Right lobe of liver (tissue), 6 donors: ENCODE results near the gene NUCKS1. TPM values are rescaled to one million over a fixed set of nuclear protein-coding genes. Genes with fewer than 3 reads are reported as not detected.
A peak's percentile ranks its signal among the peaks of the same experiment; 100 is the strongest.

ENCODE experiments used
- ATAC-seq, 4 donors: fragments of 200-7000 bp; cut with Tn5 transposase; one replicate each; pipeline ENCODE4 v1.9.1; 2020; ENCODE audit warnings: mild to moderate bottlenecking in 4 of 4, moderate library complexity in 4 of 4
- DNase-seq, 3 donors: peaks; one replicate each; pipeline ENCODE4 v3.0.0-alpha.2; 2020
- H3K27ac ChIP-seq, 3 donors: fragments of 200-600 bp; one replicate each; pipeline ENCODE4 v1.8.0; 2022
- H3K27me3 ChIP-seq, 2 donors: fragments of 200-600 bp; one replicate each; pipeline ENCODE4 v1.8.0; 2022
- H3K36me3 ChIP-seq, 4 donors: fragments of 200-600 bp; sonication (generic) in 1 of 4; one replicate each; pipeline versions ENCODE4 v1.5.1 to v1.8.0; 2017 to 2022; ENCODE audit warnings: control low read depth in 1 of 4
- H3K4me1 ChIP-seq, 4 donors: fragments of 200-600 bp; sonication (generic) in 1 of 4; one replicate each; pipeline versions ENCODE4 v1.5.1 to v1.8.0; 2017 to 2022; ENCODE audit warnings: control low read depth in 1 of 4
- H3K4me3 ChIP-seq, 3 donors: fragments of 200-600 bp; one replicate each; pipeline ENCODE4 v1.8.0; 2022
- H3K9me3 ChIP-seq, 4 donors: fragments of 200-600 bp; sonication (generic) in 1 of 4; one replicate each; pipeline versions ENCODE4 v1.5.1 to v1.8.0; 2017 to 2022; ENCODE audit warnings: control low read depth in 1 of 4
- POLR2A ChIP-seq: fragments of 450-650 bp; IDR thresholded peaks from one replicate; pipeline ENCODE4 v1.6.1; 2017; ENCODE audit warnings: antibody characterized with exemption, mild to moderate bottlenecking
- WGBS: methylation state at CpG from one replicate; pipeline ENCODE4 v1.1.6; 2018; ENCODE audit warnings: low coverage, low lambda C conversion rate; ENCODE audit not compliant: insufficient coverage; ENCODE audit errors: missing lambda C conversion rate; 5-methylcytosine and 5-hydroxymethylcytosine counted together
- intact Hi-C, 2 donors: fragments of 100-400 bp; cut with DNase I; formaldehyde crosslinking; loops; one replicate each; pipeline versions ENCODE4 v1.11.2 to v1.14.1; 2022
- total RNA-seq, 6 experiments: library from RNA; depleted of rRNA in 2 of 6; stranded (reverse); fragments of >200 nt in 2 of 6; fragmentation: NEBNext Ultra II Directional in 3 of 6; extraction: Animal tissue kit (Norgen Biotek cat#: 25700) in 3 of 6; gene quantifications; one replicate each; pipeline versions ENCODE4 v1.1.0 to v1.2.4, GENCODE V29; 2016 to 2023
- TF ChIP-seq, protein P1 (sequence below), 4 donors: fragments of 200-600 bp in 3 of 4; fragments of 450-650 bp in 1 of 4; IDR thresholded peaks; one replicate each; pipeline versions ENCODE4 v1.5.1 to v1.8.0; 2016 to 2022; ENCODE audit warnings: antibody characterized with exemption in 4 of 4, mild to moderate bottlenecking in 2 of 4
- donor health status: DM: no; HTN: yes; CAD: no.
- donor health status: DM: no; HTN: no; CAD: no.
- donor health status: DM: no; HTN: no; CAD: no.
- donor health status: DM: no; HTN: yes; CAD: no.
- donor health status: DM: no; HTN: yes; CAD: no.

Gene NUCKS1
- total RNA-seq, 6 experiments from 2014 or later = 32.8 to 91.1 (median 68.6) TPM

DNA sequence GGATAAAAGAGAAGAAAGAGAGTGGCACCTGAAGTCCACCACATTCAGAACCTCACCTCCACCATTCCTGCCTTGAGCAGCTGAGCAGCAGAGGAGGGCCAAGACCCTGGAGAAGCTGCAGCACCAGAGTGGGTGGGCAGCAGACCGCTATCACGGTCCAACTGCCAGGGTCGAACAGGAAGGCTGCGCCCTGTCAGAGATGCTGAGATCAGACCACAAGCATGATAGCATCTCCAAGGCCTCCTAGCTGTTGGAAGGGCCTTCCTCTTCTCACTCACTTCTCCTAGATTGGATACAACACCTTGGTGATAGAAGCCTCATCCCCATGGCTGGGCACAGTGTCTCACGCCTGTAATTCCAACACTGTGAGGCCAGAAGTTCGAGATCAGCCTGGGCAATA lies 57.6 kb downstream of the NUCKS1 start:
- Histone ChIP-seq H3K4me1 (peaks cover 0 to 25% (median 5%) of the 10 kb centered on the region in 4 donors), H3K27ac (no peak overlapping the region), H3K36me3 (no peaks in the 10 kb centered on the region), H3K27me3 (no peaks in the 10 kb centered on the region), H3K4me3 (no peak overlapping the region), H3K9me3 (no peaks in the 10 kb centered on the region)
- TF ChIP-seq POLR2A = no peak
- TF ChIP-seq, protein P1, sequence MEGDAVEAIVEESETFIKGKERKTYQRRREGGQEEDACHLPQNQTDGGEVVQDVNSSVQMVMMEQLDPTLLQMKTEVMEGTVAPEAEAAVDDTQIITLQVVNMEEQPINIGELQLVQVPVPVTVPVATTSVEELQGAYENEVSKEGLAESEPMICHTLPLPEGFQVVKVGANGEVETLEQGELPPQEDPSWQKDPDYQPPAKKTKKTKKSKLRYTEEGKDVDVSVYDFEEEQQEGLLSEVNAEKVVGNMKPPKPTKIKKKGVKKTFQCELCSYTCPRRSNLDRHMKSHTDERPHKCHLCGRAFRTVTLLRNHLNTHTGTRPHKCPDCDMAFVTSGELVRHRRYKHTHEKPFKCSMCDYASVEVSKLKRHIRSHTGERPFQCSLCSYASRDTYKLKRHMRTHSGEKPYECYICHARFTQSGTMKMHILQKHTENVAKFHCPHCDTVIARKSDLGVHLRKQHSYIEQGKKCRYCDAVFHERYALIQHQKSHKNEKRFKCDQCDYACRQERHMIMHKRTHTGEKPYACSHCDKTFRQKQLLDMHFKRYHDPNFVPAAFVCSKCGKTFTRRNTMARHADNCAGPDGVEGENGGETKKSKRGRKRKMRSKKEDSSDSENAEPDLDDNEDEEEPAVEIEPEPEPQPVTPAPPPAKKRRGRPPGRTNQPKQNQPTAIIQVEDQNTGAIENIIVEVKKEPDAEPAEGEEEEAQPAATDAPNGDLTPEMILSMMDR (IDR thresholded peaks at IDR 0.05) = no peak
- 61% methylated on average over 2 of the region's 6 CpGs for WGBS
- intact Hi-C loops = no loop called here
- ATAC-seq = no peak
- DNase-seq = no peak

DNA sequence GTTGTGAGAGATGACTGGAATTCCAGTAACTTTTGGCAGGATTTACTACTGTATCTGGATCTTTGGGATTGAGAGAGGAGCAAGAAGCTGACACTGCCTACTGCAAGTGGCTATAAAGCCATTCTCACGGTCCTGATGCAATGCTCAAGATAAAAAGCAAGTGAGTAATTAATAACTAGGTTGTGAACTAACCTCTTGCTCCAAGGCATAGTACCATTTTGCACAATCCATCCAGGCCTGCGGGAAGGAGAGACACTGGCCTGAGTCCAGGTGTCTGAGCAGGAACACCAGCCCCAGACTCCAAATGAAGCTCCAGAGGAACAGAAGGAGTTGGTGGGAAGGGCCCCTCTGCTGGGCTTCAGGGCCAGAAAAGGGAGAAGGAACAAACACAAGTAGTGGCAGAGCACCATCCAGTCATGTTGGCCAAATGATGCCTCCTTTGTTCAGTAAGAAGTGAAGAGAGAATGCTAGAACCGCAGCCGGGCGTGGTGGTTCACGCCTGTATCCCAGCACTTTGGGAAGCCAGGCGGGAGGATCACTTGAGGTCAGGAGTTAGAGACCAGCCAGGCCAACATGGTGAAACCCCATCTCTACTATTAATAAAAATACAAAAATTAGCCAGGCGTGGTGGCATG lies 59.7 kb downstream of the NUCKS1 start:
- Histone ChIP-seq H3K4me1 (peaks cover 0 to 13% (median 1%) of the 10 kb centered on the region in 4 donors), H3K27ac (no peak overlapping the region), H3K36me3 (no peaks in the 10 kb centered on the region), H3K4me3 (no peak overlapping the region), H3K27me3 (no peaks in the 10 kb centered on the region), H3K9me3 (no peaks in the 10 kb centered on the region)
- ATAC-seq (peak; percentile 59 to 88 (median 65)), DNase-seq (no peak)
- intact Hi-C loops = no loop called here
- 27% methylated on average over 3 of the region's 8 CpGs for WGBS
- TF ChIP-seq, protein P1 (IDR thresholded peaks at IDR 0.05) = no peak
- no peak for TF ChIP-seq POLR2A

DNA sequence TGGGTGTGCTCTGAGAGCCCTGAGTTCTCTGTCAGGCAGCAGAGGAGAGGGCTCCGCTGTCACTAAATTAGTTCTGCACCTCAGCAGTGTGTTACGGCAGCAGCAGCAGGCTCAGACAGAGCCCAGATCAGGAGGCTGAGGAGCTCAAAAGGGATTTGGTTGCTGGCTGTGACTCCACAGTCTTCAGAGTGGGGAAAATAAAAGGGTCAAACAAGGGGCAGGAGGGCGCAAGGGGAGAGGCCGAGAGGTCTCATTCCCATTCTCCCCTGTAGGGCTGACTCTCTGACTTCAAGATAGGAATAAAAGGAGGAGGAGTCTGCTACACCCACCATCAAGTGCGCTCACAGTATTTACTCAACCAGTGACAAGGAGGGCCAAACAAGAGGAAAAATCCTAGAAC lies 60.5 kb downstream of the NUCKS1 start:
- WGBS = 75% methylated on average over 2 of the region's 5 CpGs
- ATAC-seq = no peak
- intact Hi-C loops = no loop called here

DNA sequence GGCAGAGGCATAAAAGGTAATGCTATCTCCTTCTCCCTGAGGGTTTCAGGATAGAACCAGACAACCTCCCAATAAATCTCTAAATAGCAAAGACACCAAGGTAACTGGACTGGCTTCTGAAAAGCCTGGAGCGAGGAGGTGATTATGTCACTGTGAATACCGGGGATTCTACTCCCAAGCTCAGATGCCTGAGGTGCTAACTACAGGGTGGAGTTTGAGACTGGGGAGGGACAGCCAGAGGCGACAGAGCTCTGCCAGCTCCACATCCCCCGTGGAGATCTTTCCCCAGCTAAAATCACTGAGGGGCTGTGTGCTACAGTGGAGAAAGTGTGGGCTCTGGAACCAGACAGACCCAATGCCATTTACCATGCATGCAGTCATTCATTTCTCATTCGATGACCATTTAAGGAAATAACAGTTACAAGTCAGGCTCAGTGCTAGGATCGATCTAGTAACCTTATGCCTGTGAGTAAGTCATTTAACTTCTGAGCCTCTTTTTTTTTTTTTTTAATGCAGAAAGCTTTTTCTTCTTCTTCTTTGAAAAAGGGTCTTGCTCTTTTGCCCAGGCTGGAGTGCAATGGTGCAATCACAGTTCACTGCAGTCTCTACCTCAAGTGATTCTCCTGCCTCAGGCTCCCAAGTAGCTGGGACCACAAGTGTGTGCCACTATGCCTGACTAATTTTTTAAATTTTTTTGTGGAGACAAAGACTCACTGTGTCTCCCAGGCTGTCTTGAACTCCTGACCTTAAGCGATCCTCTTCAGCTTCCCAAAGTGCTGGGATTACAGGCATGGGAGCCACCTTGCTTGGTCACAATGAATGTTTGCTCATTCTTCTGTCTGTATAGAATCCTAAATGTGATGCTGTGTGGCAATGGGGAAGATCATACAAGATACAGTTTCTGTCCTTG lies 61.6 kb downstream of the NUCKS1 start:
- no peak for TF ChIP-seq POLR2A
- TF ChIP-seq, protein P1 (IDR thresholded peaks at IDR 0.05) = no peak
- DNase-seq (no peak), ATAC-seq (no peak)
- Histone ChIP-seq H3K27ac (no peak overlapping the region), H3K9me3 (no peaks in the 10 kb centered on the region), H3K4me3 (no peak overlapping the region), H3K27me3 (no peaks in the 10 kb centered on the region), H3K4me1 (peaks cover 0 to 13% (median 1%) of the 10 kb centered on the region in 4 donors), H3K36me3 (no peaks in the 10 kb centered on the region)
- WGBS = 77% methylated on average over 5 of the region's 7 CpGs
- intact Hi-C loops = no loop called here

More for the DNA sequence above, 60.5 kb downstream of the NUCKS1 start:
- TF ChIP-seq POLR2A = no peak
- TF ChIP-seq, protein P1 (IDR thresholded peaks at IDR 0.05) = no peak
- no peaks in the 10 kb centered on the region for H3K9me3 ChIP-seq
- no peak for DNase-seq
- no peaks in the 10 kb centered on the region for H3K27me3 ChIP-seq
- H3K4me3 ChIP-seq = no peak overlapping the region
- H3K27ac ChIP-seq = no peak overlapping the region
- H3K36me3 ChIP-seq = no peaks in the 10 kb centered on the region
- H3K4me1 ChIP-seq = peaks cover 0 to 13% (median 1%) of the 10 kb centered on the region in 4 donors
